ENCODE data around the gene UBAC1.

Gene UBAC1

DNA sequence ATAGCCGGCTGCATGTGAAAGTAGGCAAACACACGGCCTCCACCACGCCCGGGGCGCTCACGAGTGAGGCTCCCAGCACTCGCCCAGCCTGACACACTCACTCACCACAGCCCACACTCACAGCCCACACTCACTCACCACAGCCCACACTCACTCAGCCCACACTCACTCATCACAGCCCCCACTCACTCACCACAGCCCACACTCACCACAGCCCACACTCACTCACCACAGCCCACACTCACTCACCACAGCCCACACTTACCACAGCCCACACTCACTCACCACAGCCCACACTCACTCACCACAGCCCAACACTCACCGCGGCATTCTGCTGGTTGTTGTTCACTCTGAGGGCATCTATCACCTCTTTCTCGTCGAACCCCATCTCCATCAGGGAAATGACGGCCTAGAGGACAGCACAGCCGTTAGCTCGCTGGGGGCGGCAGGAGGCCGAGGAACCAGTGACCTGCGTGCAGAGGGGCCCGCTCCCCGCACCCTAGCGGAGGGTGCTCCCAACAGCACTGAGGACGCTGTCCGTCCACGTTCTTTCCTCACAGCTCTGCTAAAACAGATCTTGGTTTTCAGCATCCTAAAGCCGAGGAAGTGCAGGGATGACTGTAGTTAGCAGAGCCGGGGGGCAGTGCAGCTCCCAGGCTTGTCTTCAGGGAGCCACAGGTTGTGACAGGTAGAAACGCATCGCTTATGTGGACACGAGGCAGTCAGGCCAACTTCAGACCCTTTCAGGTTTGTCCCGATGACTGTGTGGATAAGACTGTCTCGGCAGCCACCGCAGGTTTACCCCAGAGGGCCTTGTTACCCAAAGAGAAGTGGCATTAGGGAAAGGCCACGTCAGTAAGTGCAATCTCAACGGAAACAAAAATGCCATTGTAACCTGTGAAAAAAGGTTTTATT lies 21.6 kb downstream of the UBAC1 start:
- TF ChIP-seq, protein P1, sequence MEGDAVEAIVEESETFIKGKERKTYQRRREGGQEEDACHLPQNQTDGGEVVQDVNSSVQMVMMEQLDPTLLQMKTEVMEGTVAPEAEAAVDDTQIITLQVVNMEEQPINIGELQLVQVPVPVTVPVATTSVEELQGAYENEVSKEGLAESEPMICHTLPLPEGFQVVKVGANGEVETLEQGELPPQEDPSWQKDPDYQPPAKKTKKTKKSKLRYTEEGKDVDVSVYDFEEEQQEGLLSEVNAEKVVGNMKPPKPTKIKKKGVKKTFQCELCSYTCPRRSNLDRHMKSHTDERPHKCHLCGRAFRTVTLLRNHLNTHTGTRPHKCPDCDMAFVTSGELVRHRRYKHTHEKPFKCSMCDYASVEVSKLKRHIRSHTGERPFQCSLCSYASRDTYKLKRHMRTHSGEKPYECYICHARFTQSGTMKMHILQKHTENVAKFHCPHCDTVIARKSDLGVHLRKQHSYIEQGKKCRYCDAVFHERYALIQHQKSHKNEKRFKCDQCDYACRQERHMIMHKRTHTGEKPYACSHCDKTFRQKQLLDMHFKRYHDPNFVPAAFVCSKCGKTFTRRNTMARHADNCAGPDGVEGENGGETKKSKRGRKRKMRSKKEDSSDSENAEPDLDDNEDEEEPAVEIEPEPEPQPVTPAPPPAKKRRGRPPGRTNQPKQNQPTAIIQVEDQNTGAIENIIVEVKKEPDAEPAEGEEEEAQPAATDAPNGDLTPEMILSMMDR (conservative IDR thresholded peaks at IDR 0.05) = no peak
- no peak for TF ChIP-seq ZFX (IDR thresholded peaks at IDR 0.05)
- no peak overlapping the region for H3K27ac ChIP-seq

DNA sequence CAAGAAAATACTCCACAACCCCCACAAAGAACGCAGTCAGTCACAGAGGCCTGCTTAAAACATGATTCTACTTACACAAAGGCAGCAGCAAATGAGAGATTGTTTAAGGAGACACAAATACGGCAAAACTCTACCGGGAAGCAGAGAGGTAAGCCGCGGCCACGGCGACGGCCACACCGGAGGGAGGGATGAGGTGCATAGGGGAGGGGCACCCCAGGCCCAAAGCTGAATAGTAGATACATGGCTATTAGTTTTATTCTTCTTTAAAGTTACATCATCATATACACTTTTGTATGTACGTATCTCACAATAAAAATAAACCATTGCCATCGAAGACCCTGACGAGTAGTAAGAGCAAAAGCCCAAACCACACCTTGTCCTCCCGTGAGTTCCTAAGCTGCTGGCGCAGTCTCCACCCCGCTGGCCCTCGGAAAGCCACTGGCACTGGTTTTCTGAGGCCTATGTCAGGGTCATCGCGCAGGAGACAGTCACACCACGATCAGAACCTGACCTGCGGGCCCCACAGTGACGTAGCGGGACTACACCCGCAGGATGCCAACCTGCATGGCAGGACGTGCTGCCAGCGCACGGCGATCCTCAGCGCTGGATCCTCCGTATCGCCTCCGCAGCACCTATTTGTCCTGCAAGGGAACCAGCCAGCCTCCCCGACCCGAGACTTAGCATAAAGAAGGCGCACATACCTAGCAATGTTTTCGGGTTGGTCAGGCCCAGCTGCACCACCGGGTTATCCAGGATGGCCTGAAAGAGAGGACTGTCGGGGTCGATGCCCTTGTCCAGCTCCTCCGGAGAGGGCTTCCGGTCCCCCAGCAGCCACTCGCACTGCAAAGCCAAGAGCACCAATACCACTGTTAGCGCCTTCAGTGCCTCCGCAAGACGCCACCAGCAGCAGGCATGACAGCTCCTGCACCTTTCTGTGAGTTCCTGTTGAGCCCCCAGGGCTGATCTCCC lies 23.4 kb downstream of the UBAC1 start:
- TF ChIP-seq ZFX (IDR thresholded peaks at IDR 0.05) = no peak
- TF ChIP-seq, protein P1 (conservative IDR thresholded peaks at IDR 0.05) = no peak
- no peak overlapping the region for H3K27ac ChIP-seq

DNA sequence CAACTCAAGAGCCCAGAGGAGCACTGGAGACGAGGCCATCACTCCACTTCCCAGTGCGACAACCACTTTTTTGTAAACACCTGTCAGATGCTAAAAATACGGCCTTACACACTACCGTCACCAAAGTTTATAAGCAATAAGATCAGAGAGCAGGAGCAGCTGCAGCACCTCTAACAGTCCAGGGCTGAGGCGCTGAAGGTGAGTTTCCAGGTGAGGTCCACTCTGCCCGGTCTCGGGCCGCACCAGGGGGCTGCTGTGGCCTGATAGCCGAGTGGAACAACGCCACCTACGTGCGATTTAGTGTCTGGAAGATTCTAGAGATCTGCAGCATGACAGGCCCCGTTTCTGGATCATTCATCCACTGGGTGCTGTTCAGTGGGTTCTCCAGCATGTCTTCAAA lies 28.1 kb downstream of the UBAC1 start:
- H3K27ac ChIP-seq = no peak overlapping the region
- TF ChIP-seq, protein P1 (conservative IDR thresholded peaks at IDR 0.05) = no peak
- TF ChIP-seq ZFX (IDR thresholded peaks at IDR 0.05) = no peak

DNA sequence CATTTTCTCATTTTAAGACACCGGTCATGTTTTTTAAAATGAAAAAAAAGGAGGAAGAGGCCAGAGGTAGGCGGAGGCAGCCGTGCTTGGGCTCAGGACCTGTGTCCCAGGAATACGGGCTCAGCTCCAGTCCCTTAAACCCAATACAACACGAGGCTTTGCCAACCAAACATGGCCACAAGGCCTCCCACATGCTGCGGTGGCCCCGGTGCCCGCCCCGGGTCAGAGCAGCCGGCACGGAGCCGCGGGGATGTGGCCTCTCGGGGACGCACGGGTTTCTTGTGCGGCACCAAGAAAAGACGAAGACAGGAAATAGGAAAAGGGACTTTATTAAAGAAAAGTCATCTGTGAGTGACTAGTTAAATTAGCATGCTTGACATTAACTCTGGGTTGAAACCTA lies 28.5 kb downstream of the UBAC1 start:
- TF ChIP-seq, protein P1 (conservative IDR thresholded peaks at IDR 0.05) = no peak
- TF ChIP-seq ZFX (IDR thresholded peaks at IDR 0.05) = no peak
- H3K27ac ChIP-seq = no peak overlapping the region

DNA sequence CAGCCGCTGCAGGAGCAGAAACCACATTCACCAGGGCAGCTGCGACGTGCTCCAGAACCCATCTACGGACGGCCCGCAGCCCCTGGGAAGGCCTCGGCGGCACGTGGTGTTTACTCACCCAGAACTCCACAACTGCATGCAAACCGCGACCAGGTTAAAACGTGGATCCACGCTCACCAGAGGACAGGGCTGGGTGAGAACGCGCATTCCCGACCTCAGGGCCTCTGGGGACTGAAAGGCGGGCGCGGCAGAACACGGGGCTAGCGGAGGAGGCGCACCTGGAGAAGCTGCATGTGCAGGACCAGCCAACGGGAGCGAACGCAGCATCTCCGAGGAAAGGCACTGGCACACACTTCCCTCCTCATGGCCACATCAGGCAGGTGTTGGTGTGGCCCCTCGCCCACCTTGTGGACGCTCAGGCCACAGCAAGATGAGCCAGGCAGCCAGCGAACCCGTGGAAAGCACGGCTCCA lies 29.8 kb downstream of the UBAC1 start:
- H3K27ac ChIP-seq = no peak overlapping the region
- TF ChIP-seq, protein P1 (conservative IDR thresholded peaks at IDR 0.05) = no peak
- TF ChIP-seq ZFX (IDR thresholded peaks at IDR 0.05) = no peak

DNA sequence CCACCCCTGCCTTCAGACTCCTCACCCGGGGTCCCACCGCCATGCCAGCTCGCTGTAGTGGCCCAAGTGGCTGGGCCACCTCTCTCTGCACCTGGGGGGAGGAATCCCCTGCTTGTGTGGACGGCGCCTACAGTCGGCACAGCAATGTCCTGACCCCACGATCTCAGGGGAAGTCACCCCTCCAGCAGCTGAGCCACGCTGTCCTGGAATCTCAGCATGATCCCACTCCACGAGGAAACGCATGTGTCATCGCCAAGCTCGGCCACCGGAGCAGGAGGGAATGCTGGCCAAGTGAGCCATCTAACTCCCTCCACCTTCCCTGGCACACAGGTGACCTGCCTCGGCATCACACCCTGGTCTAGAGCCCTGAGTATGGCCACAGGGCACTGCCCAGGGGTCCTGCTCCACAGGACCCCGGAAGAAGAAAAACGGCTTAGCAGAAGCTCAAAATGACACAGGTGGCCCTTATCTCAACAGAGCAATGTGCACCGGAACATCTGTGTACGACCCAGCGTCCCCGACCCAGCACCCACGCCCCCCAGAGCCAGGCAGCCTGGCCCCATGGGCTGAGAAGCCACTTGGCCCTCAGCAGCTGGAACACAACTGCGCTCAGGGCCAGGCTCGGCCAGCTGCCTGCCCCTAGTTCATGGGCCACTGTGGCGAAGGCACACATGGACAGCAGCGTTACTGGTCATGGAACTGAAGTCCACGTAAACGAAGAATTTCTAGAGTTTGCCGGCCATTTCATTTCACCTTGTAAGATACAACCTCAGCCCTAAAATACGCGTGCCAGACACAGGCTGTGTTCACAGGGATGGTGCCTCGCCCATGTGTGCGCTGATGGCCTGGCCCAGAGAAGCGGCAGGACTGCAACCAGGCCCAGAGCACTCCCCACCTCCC lies 30.5 kb downstream of the UBAC1 start:
- no peak overlapping the region for H3K27ac ChIP-seq
- TF ChIP-seq ZFX (IDR thresholded peaks at IDR 0.05) = no peak
- TF ChIP-seq, protein P1 (conservative IDR thresholded peaks at IDR 0.05) = no peak
